Spleen (tissue), 11 donors: ENCODE data around the gene HELZ2. TPM values are rescaled to one million over a fixed set of nuclear protein-coding genes. Genes with fewer than 3 reads are reported as not detected.

ENCODE experiments used
- DNase-seq: peaks from one replicate; pipeline ENCODE4 v3.0.0-alpha.2; 2020
- H3K27ac ChIP-seq, 8 donors: fragments of 200-600 bp; sonication (generic) in 7 of 8; 1 replicate in 4 of 8; 2 replicates in 4 of 8; pipeline versions ENCODE4 v1.5.0 to v1.8.0; 2016 to 2021; ENCODE audit warnings: inconsistent platforms in 4 of 8, mild to moderate bottlenecking in 4 of 8, moderate library complexity in 1 of 8
- H3K27me3 ChIP-seq, 7 donors: fragments of 200-600 bp; sonication (generic) in 6 of 7; replicated peaks in 1 of 7; 1 replicate in 4 of 7; 2 replicates in 3 of 7; pipeline versions ENCODE4 v1.5.0 to v1.8.0; 2016 to 2021; ENCODE audit warnings: inconsistent platforms in 3 of 7, mild to moderate bottlenecking in 1 of 7
- H3K36me3 ChIP-seq, 6 donors: fragments of 200-600 bp; sonication (generic) in 5 of 6; 1 replicate in 4 of 6; 2 replicates in 2 of 6; pipeline versions ENCODE4 v1.5.0 to v1.8.0; 2016 to 2021; ENCODE audit warnings: inconsistent platforms in 2 of 6
- H3K4me1 ChIP-seq, 6 donors: fragments of 200-600 bp; sonication (generic) in 5 of 6; 1 replicate in 3 of 6; 2 replicates in 3 of 6; pipeline versions ENCODE4 v1.5.0 to v1.8.0; 2016 to 2021; ENCODE audit warnings: inconsistent platforms in 3 of 6
- H3K4me3 ChIP-seq, 8 donors: fragments of 200-600 bp; sonication (generic) in 7 of 8; 1 replicate in 4 of 8; 2 replicates in 4 of 8; pipeline versions ENCODE4 v1.5.0 to v1.8.0; 2016 to 2021; ENCODE audit warnings: inconsistent platforms in 4 of 8, mild to moderate bottlenecking in 4 of 8, moderate library complexity in 2 of 8
- H3K9me3 ChIP-seq, 8 donors: fragments of 200-600 bp; sonication (generic) in 7 of 8; 1 replicate in 4 of 8; 2 replicates in 4 of 8; pipeline versions ENCODE4 v1.5.0 to v1.8.0; 2016 to 2021; ENCODE audit warnings: inconsistent platforms in 4 of 8
- CTCF ChIP-seq, 11 experiments: fragments of 200-600 bp in 7 of 11; fragments of 450-650 bp in 4 of 11; sonication (generic) in 4 of 11; IDR thresholded peaks in 8 of 11; conservative IDR thresholded peaks in 3 of 11; 1 replicate in 7 of 11; 2 replicates in 4 of 11; pipeline versions ENCODE4 v1.4.0 to v1.8.0; 2016 to 2021; ENCODE audit warnings: antibody characterized with exemption in 11 of 11, inconsistent platforms in 4 of 11, mild to moderate bottlenecking in 1 of 11
- POLR2A ChIP-seq, 3 donors: fragments of 450-650 bp; IDR thresholded peaks; one replicate each; pipeline ENCODE4 v1.5.1; 2017; ENCODE audit warnings: antibody characterized with exemption in 3 of 3, mild to moderate bottlenecking in 1 of 3
- POLR2AphosphoS5 ChIP-seq, 3 donors: sonication (generic); formaldehyde crosslinking; IDR thresholded peaks; one replicate each; pipeline ENCODE4 v1.5.1; 2017; ENCODE audit warnings: antibody characterized with exemption in 3 of 3
- WGBS, 5 donors: extraction: QIAGEN DNeasy Blood & Tissue Kit in 3 of 5; methylation state at CpG; one replicate each; pipeline versions ENCODE4 v1.1.5 to v1.1.7; 2013 to 2018; 5-methylcytosine and 5-hydroxymethylcytosine counted together
- intact Hi-C: fragments of 100-400 bp; cut with DNase I; formaldehyde crosslinking; loops from one replicate; pipeline ENCODE4 v1.15.0; 2023; ENCODE audit warnings: low total_unique reads
- polyA plus RNA-seq, 3 donors: library from polyadenylated mRNA; stranded (reverse); fragments of 200-250 nt; gene quantifications; one replicate each; pipeline ENCODE4 v1.2.1, GENCODE V29; 2013
- total RNA-seq, 7 donors: library from RNA; depleted of rRNA in 3 of 7; stranded (reverse); fragments of >200 nt in 3 of 7; fragmentation: NEBNext Ultra II Directional in 4 of 7; extraction: Animal tissue kit (Norgen Biotek cat#: 25700) in 4 of 7; gene quantifications; one replicate each; pipeline versions ENCODE4 v1.1.0 to v1.2.1, GENCODE V29; 2016 to 2021
- donor health status: healthy with polysubstance abuse.
- donor health status: DM: no; HTN: no; CAD: no; lungs with moderate emphysema.
- donor health status: DM: no; HTN: no; CAD: no.
- donor health status: Bipolar disorder and iron deficiency.
- donor health status: healthy.
- donor health status: DM: no; HTN: no; CAD: no.
- donor health status: DM: yes; HTN: yes; CAD: no.

The HELZ2 gene
- total and polyA plus RNA-seq, 10 donors: 4.3 to 120 (median 62.6) TPM

GRCh38 chr20:63525185-63525584 is 48.9 kb downstream of the HELZ2 start:
- DNase-seq: no peak
- H3K27me3 ChIP-seq: peaks cover 0 to 2% (median 0%) of the 10 kb centered on the region in 7 donors
- peaks cover 0 to 12% (median 8%) of the 10 kb centered on the region in 8 donors for H3K9me3 ChIP-seq
- no peak overlapping the region for H3K27ac ChIP-seq
- 76 to 84% (median 78%) methylated on average over 3 of the region's 3 CpGs for WGBS, 5 donors
- peaks cover 0 to 25% (median 8%) of the 10 kb centered on the region in 6 donors for H3K36me3 ChIP-seq
- TF ChIP-seq POLR2AphosphoS5 (IDR thresholded peaks at IDR 0.05) (no peak), POLR2A (IDR thresholded peaks at IDR 0.05) (no peak), CTCF (IDR thresholded peaks at IDR 0.05 in 8 of 11, conservative IDR thresholded peaks at IDR 0.05 in 3 of 11) (no peak)
- H3K4me3 ChIP-seq: no peak overlapping the region
- peaks cover 13 to 33% (median 18%) of the 10 kb centered on the region in 6 donors for H3K4me1 ChIP-seq
- intact Hi-C loops: no loop called here

Other genes with a start within 250 kb of the HELZ2 start
- 10 to 100 TPM in 1 of 7 donors, 1 to 10 TPM in 4, under 1 TPM in 2; 0.74 to 13.8 (median 1.7) TPM for gene CHRNA4, start 212.9 kb downstream of the HELZ2 start, total RNA-seq
- gene CHRNA4, start 212.9 kb downstream of the HELZ2 start, polyA plus RNA-seq: under 1 TPM in 2 of 3 donors, not detected in 1; 0.15 to 0.86 TPM
- 1 to 10 TPM in 2 of 7 donors, under 1 TPM in 3, not detected in 2; 0.26 to 3.5 (median 0.65) TPM for gene KCNQ2, start 101.6 kb downstream of the HELZ2 start, total RNA-seq
- under 1 TPM; 0.13 to 0.39 (median 0.39) TPM for gene KCNQ2, start 101.6 kb downstream of the HELZ2 start, polyA plus RNA-seq
- gene EEF1A2, start 75.2 kb downstream of the HELZ2 start, total RNA-seq: 1 to 10 TPM in 3 of 7 donors, under 1 TPM in 4; 0.39 to 1.4 (median 0.54) TPM
- gene EEF1A2, start 75.2 kb downstream of the HELZ2 start, polyA plus RNA-seq: under 1 TPM; 0.48 to 0.57 (median 0.53) TPM
- 100 to 1,000 TPM in 4 of 7 donors, 10 to 100 TPM in 3; 68.8 to 167 (median 105) TPM for gene PPDPF, start 53.5 kb downstream of the HELZ2 start, total RNA-seq
- gene PPDPF, start 53.5 kb downstream of the HELZ2 start, polyA plus RNA-seq: 100 to 1,000 TPM; 123 to 275 (median 186) TPM
- gene PTK6, start 36.9 kb downstream of the HELZ2 start, total RNA-seq: 1 to 10 TPM in 1 of 7 donors, under 1 TPM in 6; 0.20 to 1.0 (median 0.77) TPM
- under 1 TPM; 0.55 to 0.72 (median 0.64) TPM for gene PTK6, start 36.9 kb downstream of the HELZ2 start, polyA plus RNA-seq
- gene SRMS, start 26.5 kb downstream of the HELZ2 start, total RNA-seq: 1 to 10 TPM in 4 of 7 donors, under 1 TPM in 1, not detected in 2; 0.46 to 1.5 (median 1.2) TPM
- under 1 TPM; 0.07 to 0.19 (median 0.12) TPM for gene SRMS, start 26.5 kb downstream of the HELZ2 start, polyA plus RNA-seq
- 1 to 10 TPM in 4 of 7 donors, under 1 TPM in 3; 0.33 to 2.0 (median 1.0) TPM for gene FNDC11, start 20.1 kb downstream of the HELZ2 start, total RNA-seq
- gene FNDC11, start 20.1 kb downstream of the HELZ2 start, polyA plus RNA-seq: 1 to 10 TPM in 1 of 3 donors, under 1 TPM in 2; 0.91 to 1.8 (median 0.98) TPM
- 10 to 100 TPM; 11.1 to 15.0 (median 13.9) TPM for gene GMEB2, start 52.9 kb upstream of the HELZ2 start, total RNA-seq
- 10 to 100 TPM in 2 of 3 donors, 1 to 10 TPM in 1; 8.6 to 12.9 (median 10.4) TPM for gene GMEB2, start 52.9 kb upstream of the HELZ2 start, polyA plus RNA-seq
- 10 to 100 TPM; 16.1 to 57.0 (median 44.0) TPM for gene STMN3, start 79.2 kb upstream of the HELZ2 start, total RNA-seq
- 10 to 100 TPM; 21.2 to 38.9 (median 24.6) TPM for gene STMN3, start 79.2 kb upstream of the HELZ2 start, polyA plus RNA-seq
- 10 to 100 TPM; 36.4 to 49.8 (median 43.2) TPM for gene RTEL1, start 84.1 kb upstream of the HELZ2 start, total RNA-seq
- 10 to 100 TPM in 2 of 3 donors, 1 to 10 TPM in 1; 7.3 to 23.1 (median 19.1) TPM for gene RTEL1, start 84.1 kb upstream of the HELZ2 start, polyA plus RNA-seq
- 100 to 1,000 TPM in 1 of 7 donors, 10 to 100 TPM in 5, 1 to 10 TPM in 1; 8.9 to 104 (median 41.0) TPM for gene TNFRSF6B, start 122.4 kb upstream of the HELZ2 start, total RNA-seq
- gene TNFRSF6B, start 122.4 kb upstream of the HELZ2 start, polyA plus RNA-seq: 10 to 100 TPM; 12.3 to 28.1 (median 23.8) TPM
- 10 to 100 TPM; 36.7 to 84.2 (median 60.8) TPM for gene ARFRP1, start 133.7 kb upstream of the HELZ2 start, total RNA-seq
- gene ARFRP1, start 133.7 kb upstream of the HELZ2 start, polyA plus RNA-seq: 100 to 1,000 TPM in 1 of 3 donors, 10 to 100 TPM in 2; 64.5 to 118 (median 83.8) TPM
- 10 to 100 TPM; 23.6 to 45.7 (median 38.1) TPM for gene ZGPAT, start 133.8 kb upstream of the HELZ2 start, total RNA-seq
- gene ZGPAT, start 133.8 kb upstream of the HELZ2 start, polyA plus RNA-seq: 10 to 100 TPM; 27.6 to 72.8 (median 50.0) TPM
- 10 to 100 TPM; 24.0 to 93.4 (median 39.0) TPM for gene LIME1, start 162.4 kb upstream of the HELZ2 start, total RNA-seq
- gene LIME1, start 162.4 kb upstream of the HELZ2 start, polyA plus RNA-seq: 10 to 100 TPM; 56.2 to 96.6 (median 80.4) TPM
- gene SLC2A4RG, start 165.5 kb upstream of the HELZ2 start, total RNA-seq: 100 to 1,000 TPM in 1 of 7 donors, 10 to 100 TPM in 6; 39.9 to 107 (median 64.8) TPM
- 10 to 100 TPM; 27.5 to 44.0 (median 34.3) TPM for gene SLC2A4RG, start 165.5 kb upstream of the HELZ2 start, polyA plus RNA-seq